HepG2 (cell line): ENCODE measurements around the gene MAN1C1. TPM values are rescaled to one million over a fixed set of nuclear protein-coding genes. Genes with fewer than 3 reads are reported as not detected.

Experiments
- ATAC-seq: fragments of 200-7000 bp; cut with Tn5 transposase; 3 replicates; pipeline ENCODE4 v1.9.1; 2020; ENCODE audit warnings: mild to moderate bottlenecking, moderate library complexity
- BruUV-seq: library from RNA; stranded (reverse); fragments of 400-500 nt; replicated peaks from 2 replicates; lab custom pipeline; 2021; lab: Mats Ljungman, UMichigan
- CTCF ChIA-PET: fragments of 300-600 bp; formaldehyde crosslinking; extraction: SDS; loops from one replicate; lab custom pipeline; 2021; ENCODE audit warnings: low total read pairs, inconsistent platforms, low intra/inter-chr PET ratio; lab: Yijun Ruan, JAX
- POLR2A ChIA-PET: fragments of 350-600 bp; sonication (Branson Sonifier 250); formaldehyde crosslinking; loops from one replicate; lab custom pipeline; 2020; ENCODE audit warnings: antibody characterized with exemption, inconsistent platforms; lab: Yijun Ruan, JAX
- DNase-seq: peaks from one replicate; pipeline ENCODE4 v3.0.0-alpha.2; 2015; ENCODE audit warnings: low spot score
- FAIRE-seq: peaks from 3 replicates; lab custom pipeline; 2011; peaks lifted over from hg19 to GRCh38; lab: Jason Lieb, UNC
- H2AFZ ChIP-seq: one replicate; pipeline ENCODE4 v1.6.1; 2011; ENCODE audit warnings: low read length, inconsistent platforms
- H3K27ac ChIP-seq: fragments of 300-600 bp; 3 replicates; pipeline ENCODE4 v1.8.0; 2011; ENCODE audit warnings: mixed run types, mild to moderate bottlenecking, mixed read lengths, low read length, inconsistent platforms; ENCODE audit not compliant: insufficient read depth; ENCODE audit errors: extremely low read length
- H3K27me3 ChIP-seq, 2 experiments: fragments of 200-600 bp in 1 of 2; 2 replicates in 1 of 2; 3 replicates in 1 of 2; pipeline versions ENCODE4 v1.6.0 to v1.8.0; 2011; ENCODE audit warnings: low read length in 2 of 2, mild to moderate bottlenecking in 2 of 2, moderate library complexity in 2 of 2, inconsistent platforms in 1 of 2; ENCODE audit not compliant: insufficient read depth in 2 of 2, control insufficient read depth in 1 of 2
- H3K36me3 ChIP-seq, 2 experiments: fragments of 200-600 bp in 1 of 2; replicated peaks in 1 of 2; 2 replicates in 1 of 2; 3 replicates in 1 of 2; pipeline versions ENCODE4 v1.5.1 to v1.8.0; 2011; ENCODE audit warnings: low read length in 2 of 2, inconsistent platforms in 1 of 2; ENCODE audit not compliant: insufficient read depth in 2 of 2, control insufficient read depth in 1 of 2
- H3K4me1 ChIP-seq: 2 replicates; pipeline ENCODE4 v1.5.1; 2012; ENCODE audit warnings: low read length, inconsistent platforms; ENCODE audit not compliant: insufficient read depth
- H3K4me2 ChIP-seq: 2 replicates; pipeline ENCODE4 v1.6.0; 2011; ENCODE audit warnings: low read depth, low read length, inconsistent platforms
- H3K4me3 ChIP-seq, 3 experiments: fragments of 200-600 bp in 1 of 3; sonication (generic), shearing (Covaris generic) in 1 of 3; replicated peaks in 1 of 3; 2 replicates each; pipeline ENCODE4 v1.5.1; 2011 to 2016; ENCODE audit warnings: low read length in 3 of 3, inconsistent platforms in 2 of 3, low read depth in 2 of 3, mild to moderate bottlenecking in 2 of 3, control low read depth in 1 of 3, mixed read lengths in 1 of 3; ENCODE audit not compliant: insufficient read depth in 1 of 3
- H3K79me2 ChIP-seq: one replicate; pipeline ENCODE4 v1.6.1; 2011; ENCODE audit warnings: low read length, inconsistent platforms; ENCODE audit not compliant: insufficient read depth
- H3K9ac ChIP-seq: 2 replicates; pipeline ENCODE4 v1.6.0; 2011; ENCODE audit warnings: mild to moderate bottlenecking, low read depth, low read length, inconsistent platforms; ENCODE audit not compliant: insufficient read depth
- H3K9me3 ChIP-seq: 2 replicates; pipeline ENCODE4 v1.5.1; 2012; ENCODE audit warnings: mild to moderate bottlenecking, low read length
- H4K20me1 ChIP-seq: 2 replicates; pipeline ENCODE4 v1.6.0; 2011; ENCODE audit warnings: inconsistent platforms, mild to moderate bottlenecking, low read length, moderate library complexity; ENCODE audit not compliant: insufficient read depth
- DNMT1 ChIP-seq: sonication (generic); formaldehyde crosslinking; IDR thresholded peaks from 2 replicates; pipeline ENCODE4 v1.5.1; 2020; ENCODE audit warnings: mild to moderate bottlenecking, missing genetic modification reagents
- ISL2 ChIP-seq: sonication (generic); formaldehyde crosslinking; IDR thresholded peaks from 2 replicates; pipeline ENCODE4 v1.5.0; 2020; ENCODE audit warnings: missing genetic modification reagents
- KLF12 ChIP-seq: sonication (generic); formaldehyde crosslinking; IDR thresholded peaks from 2 replicates; pipeline ENCODE4 v1.4.0; 2020; ENCODE audit warnings: missing genetic modification reagents, borderline replicate concordance
- NFAT5 ChIP-seq: sonication (generic); formaldehyde crosslinking; IDR thresholded peaks from 2 replicates; pipeline ENCODE4 v1.4.0; 2020; ENCODE audit warnings: missing genetic modification reagents
- ZNF121 ChIP-seq: sonication (generic); formaldehyde crosslinking; IDR thresholded peaks from 2 replicates; pipeline ENCODE4 v1.5.0; 2020; ENCODE audit warnings: mild to moderate bottlenecking, missing genetic modification reagents
- ZNF292 ChIP-seq: sonication (generic); formaldehyde crosslinking; IDR thresholded peaks from 2 replicates; pipeline ENCODE4 v1.8.1; 2022; ENCODE audit warnings: mild to moderate bottlenecking, low read depth, missing genetic modification reagents, borderline replicate concordance
- ZNF431 ChIP-seq: sonication (generic); formaldehyde crosslinking; IDR thresholded peaks from 2 replicates; pipeline ENCODE4 v1.9.0; 2022; ENCODE audit warnings: missing genetic modification reagents, low read depth, mild to moderate bottlenecking, borderline replicate concordance
- ZNF510 ChIP-seq: sonication (generic); formaldehyde crosslinking; IDR thresholded peaks from 2 replicates; pipeline ENCODE4 v1.4.0; 2020; ENCODE audit warnings: low read depth, mild to moderate bottlenecking, missing genetic modification reagents
- ZNF556 ChIP-seq: sonication (generic); formaldehyde crosslinking; IDR thresholded peaks from 2 replicates; pipeline ENCODE4 v1.4.0; 2020; ENCODE audit warnings: mild to moderate bottlenecking, missing genetic modification reagents, borderline replicate concordance
- ZNF567 ChIP-seq: sonication (generic); formaldehyde crosslinking; IDR thresholded peaks from 2 replicates; pipeline ENCODE4 v1.8.1; 2023; ENCODE audit warnings: mild to moderate bottlenecking, missing genetic modification reagents, borderline replicate concordance
- ZNF652 ChIP-seq: IDR thresholded peaks from 2 replicates; pipeline ENCODE4 v1.6.1; 2016; ENCODE audit warnings: low read depth, borderline replicate concordance
- WGBS: methylation state at CpG from one replicate; pipeline ENCODE4 v1.1.6; 2017; ENCODE audit warnings: low lambda C conversion rate; 5-methylcytosine and 5-hydroxymethylcytosine counted together
- in situ Hi-C: cut with HindIII; loops from 2 replicates; pipeline ENCODE4 v1.10.0; 2017; ENCODE audit warnings: low pct_unique_long_range_greater_than_20kb; ENCODE audit not compliant: extremely low pct_ligation_motif_present
- intact Hi-C: fragments of 100-400 bp; cut with micrococcal nuclease; formaldehyde crosslinking; loops from one replicate; pipeline ENCODE4 v1.10.0; 2022; ENCODE audit not compliant: unreplicated experiment
- polyA plus RNA-seq, 8 experiments: library from polyadenylated mRNA; depleted of rRNA in 3 of 8; stranded (reverse) in 7 of 8; unstranded in 1 of 8; fragments of >200 nt; fragmentation: Illumina TruSeq in 4 of 8; extraction: Trizol in 4 of 8; gene quantifications; 2 replicates each; pipeline versions ENCODE4 v1.2.1 to v1.2.3, GENCODE V29; 2011 to 2016; ENCODE audit warnings: low read depth in 4 of 8, missing spikeins in 1 of 8, mixed read lengths in 1 of 8; ENCODE audit not compliant: insufficient read depth in 1 of 8
- total RNA-seq, 5 experiments: library from RNA; depleted of rRNA; stranded (reverse); fragments of >200 nt; fragmentation: Illumina TruSeq; extraction: Trizol; gene quantifications; 2 replicates each; pipeline ENCODE4 v1.2.3, GENCODE V29; 2016; ENCODE audit warnings: low read depth in 1 of 5
- TF ChIP-seq, protein P1 (sequence below): sonication (generic); formaldehyde crosslinking; IDR thresholded peaks from 2 replicates; pipeline ENCODE4 v1.9.0; 2021; ENCODE audit warnings: missing genetic modification reagents, borderline replicate concordance
- TF ChIP-seq, protein P2 (sequence below): sonication (generic); formaldehyde crosslinking; IDR thresholded peaks from 2 replicates; pipeline ENCODE4 v1.5.1; 2020; ENCODE audit warnings: missing genetic modification reagents, mild to moderate bottlenecking, borderline replicate concordance

The MAN1C1 gene
- total and polyA plus RNA-seq, 2 of the 13 experiments (the other 11 are each of a cell fraction or from before 2014, with no cell fraction given), result 0.18 to 0.49 TPM

DNA sequence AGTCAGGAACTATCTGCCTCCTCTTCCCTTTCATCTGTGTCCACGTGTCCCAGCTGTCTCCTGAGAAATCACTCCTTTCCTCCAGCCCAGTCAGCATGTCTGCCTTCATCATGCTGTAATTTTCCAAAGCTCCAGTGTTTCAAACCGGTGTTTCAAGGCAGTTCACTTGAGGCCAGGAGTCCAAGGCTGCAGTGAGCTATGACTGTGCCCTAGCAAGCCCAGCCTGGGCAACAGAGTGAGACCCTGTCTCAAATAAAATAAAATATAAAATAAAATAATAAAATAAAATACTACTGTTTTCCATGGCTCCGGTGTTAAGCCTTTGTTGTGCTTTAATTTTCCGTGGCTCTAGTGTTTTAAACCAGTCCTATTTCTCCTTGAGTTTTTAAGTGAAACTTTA, 175.5 kb downstream of the MAN1C1 start (continued):
- TF ChIP-seq NFAT5 (CRISPR knock-in tag) (no peak), ZNF510 (CRISPR knock-in tag) (no peak), ZNF121 (CRISPR knock-in tag) (peak; percentile 95), ZNF292 (CRISPR knock-in tag) (no peak)

DNA sequence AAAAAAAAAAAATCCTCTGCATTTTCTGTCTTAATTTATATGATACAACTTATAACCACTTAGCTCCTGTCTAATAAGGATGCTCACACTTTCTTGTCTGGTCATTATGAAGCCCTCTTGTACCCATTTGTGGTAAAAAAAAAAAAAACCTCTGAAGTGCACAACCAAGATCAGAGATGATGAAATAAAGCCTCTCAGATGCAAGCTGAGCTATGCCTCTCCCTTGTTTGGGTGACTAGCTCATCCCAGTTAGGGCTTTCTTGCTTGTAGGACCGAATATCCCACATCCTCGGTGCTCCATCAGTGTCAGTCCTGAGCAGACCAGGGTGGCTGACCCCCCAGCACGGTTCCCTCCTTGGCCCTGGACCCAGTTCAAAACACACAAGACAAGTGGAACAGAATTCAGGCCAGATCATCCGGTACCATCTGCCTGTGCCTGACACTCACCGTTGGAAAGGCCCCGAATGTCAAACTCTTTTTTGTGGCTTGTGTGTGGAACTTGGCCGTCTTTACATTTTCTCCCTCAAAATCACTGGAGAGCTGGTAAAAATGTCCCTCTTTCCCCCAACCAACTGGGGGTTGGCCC, 177.1 kb downstream of the MAN1C1 start:
- POLR2A ChIA-PET, result no interaction called here
- TF ChIP-seq, protein P1, sequence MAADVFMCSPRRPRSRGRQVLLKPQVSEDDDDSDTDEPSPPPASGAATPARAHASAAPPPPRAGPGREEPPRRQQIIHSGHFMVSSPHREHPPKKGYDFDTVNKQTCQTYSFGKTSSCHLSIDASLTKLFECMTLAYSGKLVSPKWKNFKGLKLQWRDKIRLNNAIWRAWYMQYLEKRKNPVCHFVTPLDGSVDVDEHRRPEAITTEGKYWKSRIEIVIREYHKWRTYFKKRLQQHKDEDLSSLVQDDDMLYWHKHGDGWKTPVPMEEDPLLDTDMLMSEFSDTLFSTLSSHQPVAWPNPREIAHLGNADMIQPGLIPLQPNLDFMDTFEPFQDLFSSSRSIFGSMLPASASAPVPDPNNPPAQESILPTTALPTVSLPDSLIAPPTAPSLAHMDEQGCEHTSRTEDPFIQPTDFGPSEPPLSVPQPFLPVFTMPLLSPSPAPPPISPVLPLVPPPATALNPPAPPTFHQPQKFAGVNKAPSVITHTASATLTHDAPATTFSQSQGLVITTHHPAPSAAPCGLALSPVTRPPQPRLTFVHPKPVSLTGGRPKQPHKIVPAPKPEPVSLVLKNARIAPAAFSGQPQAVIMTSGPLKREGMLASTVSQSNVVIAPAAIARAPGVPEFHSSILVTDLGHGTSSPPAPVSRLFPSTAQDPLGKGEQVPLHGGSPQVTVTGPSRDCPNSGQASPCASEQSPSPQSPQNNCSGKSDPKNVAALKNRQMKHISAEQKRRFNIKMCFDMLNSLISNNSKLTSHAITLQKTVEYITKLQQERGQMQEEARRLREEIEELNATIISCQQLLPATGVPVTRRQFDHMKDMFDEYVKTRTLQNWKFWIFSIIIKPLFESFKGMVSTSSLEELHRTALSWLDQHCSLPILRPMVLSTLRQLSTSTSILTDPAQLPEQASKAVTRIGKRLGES (CRISPR knock-in tag), result no peak
- TF ChIP-seq ZNF567 (CRISPR knock-in tag), result no peak
- TF ChIP-seq, protein P2, sequence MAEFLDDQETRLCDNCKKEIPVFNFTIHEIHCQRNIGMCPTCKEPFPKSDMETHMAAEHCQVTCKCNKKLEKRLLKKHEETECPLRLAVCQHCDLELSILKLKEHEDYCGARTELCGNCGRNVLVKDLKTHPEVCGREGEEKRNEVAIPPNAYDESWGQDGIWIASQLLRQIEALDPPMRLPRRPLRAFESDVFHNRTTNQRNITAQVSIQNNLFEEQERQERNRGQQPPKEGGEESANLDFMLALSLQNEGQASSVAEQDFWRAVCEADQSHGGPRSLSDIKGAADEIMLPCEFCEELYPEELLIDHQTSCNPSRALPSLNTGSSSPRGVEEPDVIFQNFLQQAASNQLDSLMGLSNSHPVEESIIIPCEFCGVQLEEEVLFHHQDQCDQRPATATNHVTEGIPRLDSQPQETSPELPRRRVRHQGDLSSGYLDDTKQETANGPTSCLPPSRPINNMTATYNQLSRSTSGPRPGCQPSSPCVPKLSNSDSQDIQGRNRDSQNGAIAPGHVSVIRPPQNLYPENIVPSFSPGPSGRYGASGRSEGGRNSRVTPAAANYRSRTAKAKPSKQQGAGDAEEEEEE, result no peak
- no peak for TF ChIP-seq ZNF556 (CRISPR knock-in tag)
- TF ChIP-seq ZNF431 (CRISPR knock-in tag), result no peak
- no peak for TF ChIP-seq ISL2 (CRISPR knock-in tag)
- no peak for TF ChIP-seq DNMT1
- TF ChIP-seq ZNF652 (CRISPR knock-in tag), result no peak
- no peak for TF ChIP-seq KLF12 (CRISPR knock-in tag)

More for the DNA sequence above, 177.1 kb downstream of the MAN1C1 start:
- in situ Hi-C loops, result no loop called here
- CTCF ChIA-PET, result no interaction called here
- no TSS peak for BruUV-seq
- no peaks in the 10 kb centered on the region for H4K20me1 ChIP-seq
- H3K4me2 ChIP-seq, result no peak overlapping the region
- no peaks in the 10 kb centered on the region for H3K9me3 ChIP-seq
- H3K79me2 ChIP-seq, result no peaks in the 10 kb centered on the region
- ATAC-seq, result no peak
- H3K9ac ChIP-seq, result no peak overlapping the region
- peaks cover 20% of the 10 kb centered on the region for H3K4me1 ChIP-seq
- whole genome bisulfite sequencing, result 19% methylated on average over 7 of the region's 7 CpGs
- no peak overlapping the region for H3K27ac ChIP-seq
- H3K36me3 ChIP-seq, result no peaks in the 10 kb centered on the region
- no peak overlapping the region for H2AFZ ChIP-seq
- DNase-seq, result no peak
- H3K27me3 ChIP-seq, result peaks cover 0 to 34% of the 10 kb centered on the region in 2 experiments; a peak in 3 of 5 replicates
- intact Hi-C loops, result no loop called here
- FAIRE-seq, result no peak
- H3K4me3 ChIP-seq, result no peak overlapping the region
